ENCODE results near the gene MRPL54. TPM values are rescaled to one million over a fixed set of nuclear protein-coding genes. Genes with fewer than 3 reads are reported as not detected.

MRPL54 gene
- polyA plus RNA-seq, 2 donors: 80.0 to 83.8 TPM

- H3K36me3 ChIP-seq (ENCODE audit: control insufficient read depth in 2 of 2, insufficient read depth in 2 of 2, low read length in 1 of 2): peaks cover 0 to 23% of the 10 kb centered on the region in 2 donors
- H3K4me3 ChIP-seq (ENCODE audit: low read depth in 1 of 2, low read length in 2 of 2): no peak overlapping the region
- H3K27me3 ChIP-seq (ENCODE audit: control insufficient read depth in 1 of 2, insufficient read depth in 2 of 2, low read length in 2 of 2): no peaks in the 10 kb centered on the region
- no peaks in the 10 kb centered on the region for H3K9me3 ChIP-seq (ENCODE audit: control insufficient read depth in 2 of 2, insufficient read depth in 1 of 2, low read depth in 1 of 2, low read length in 1 of 2)
- WGBS, 2 donors: 88 to 94% methylated on average over 32 of the region's 32 CpGs
- H3K27ac ChIP-seq (ENCODE audit: low read depth in 2 of 2, low read length in 1 of 2): no peak overlapping the region
- H3K4me1 ChIP-seq (ENCODE audit: control insufficient read depth in 2 of 2, insufficient read depth in 2 of 2, low read length in 1 of 2): no peaks in the 10 kb centered on the region
Observed at GRCh38 chr19:3738477-3739220, 23.8 kb upstream of the MRPL54 start.

GRCh38 chr19:3740431-3740830 lies 22.1 kb upstream of the MRPL54 start:
- H3K4me3 ChIP-seq (ENCODE audit: low read depth in 1 of 2, low read length in 2 of 2): no peak overlapping the region
- no peaks in the 10 kb centered on the region for H3K9me3 ChIP-seq (ENCODE audit: control insufficient read depth in 2 of 2, insufficient read depth in 1 of 2, low read depth in 1 of 2, low read length in 1 of 2)
- no peaks in the 10 kb centered on the region for H3K27me3 ChIP-seq (ENCODE audit: control insufficient read depth in 1 of 2, insufficient read depth in 2 of 2, low read length in 2 of 2)
- H3K4me1 ChIP-seq (ENCODE audit: control insufficient read depth in 2 of 2, insufficient read depth in 2 of 2, low read length in 1 of 2): no peaks in the 10 kb centered on the region
- 92 to 97% methylated on average over 23 to 24 of the region's 24 CpGs for WGBS, 2 donors
- peaks cover 0 to 19% of the 10 kb centered on the region in 2 donors for H3K36me3 ChIP-seq (ENCODE audit: control insufficient read depth in 2 of 2, insufficient read depth in 2 of 2, low read length in 1 of 2)
- no peak overlapping the region for H3K27ac ChIP-seq (ENCODE audit: low read depth in 2 of 2, low read length in 1 of 2)

GRCh38 chr19:3743486-3743885 lies 19.0 kb upstream of the MRPL54 start:
- Histone ChIP-seq H3K27ac (ENCODE audit: low read depth in 2 of 2, low read length in 1 of 2) (no peak overlapping the region), H3K27me3 (ENCODE audit: control insufficient read depth in 1 of 2, insufficient read depth in 2 of 2, low read length in 2 of 2) (no peaks in the 10 kb centered on the region), H3K4me1 (ENCODE audit: control insufficient read depth in 2 of 2, insufficient read depth in 2 of 2, low read length in 1 of 2) (no peaks in the 10 kb centered on the region), H3K36me3 (ENCODE audit: control insufficient read depth in 2 of 2, insufficient read depth in 2 of 2, low read length in 1 of 2) (peaks cover 0 to 15% of the 10 kb centered on the region in 2 donors), H3K9me3 (ENCODE audit: control insufficient read depth in 2 of 2, insufficient read depth in 1 of 2, low read depth in 1 of 2, low read length in 1 of 2) (no peaks in the 10 kb centered on the region), H3K4me3 (ENCODE audit: low read depth in 1 of 2, low read length in 2 of 2) (no peak overlapping the region)
- 97 to 98% methylated on average over 2 of the region's 2 CpGs for WGBS, 2 donors

GRCh38 chr19:3745363-3746045 lies 17.0 kb upstream of the MRPL54 start:
- Histone ChIP-seq H3K27me3 (ENCODE audit: control insufficient read depth in 1 of 2, insufficient read depth in 2 of 2, low read length in 2 of 2) (no peaks in the 10 kb centered on the region), H3K9me3 (ENCODE audit: control insufficient read depth in 2 of 2, insufficient read depth in 1 of 2, low read depth in 1 of 2, low read length in 1 of 2) (no peaks in the 10 kb centered on the region), H3K4me3 (ENCODE audit: low read depth in 1 of 2, low read length in 2 of 2) (no peak overlapping the region), H3K36me3 (ENCODE audit: control insufficient read depth in 2 of 2, insufficient read depth in 2 of 2, low read length in 1 of 2) (peaks cover 4 to 20% of the 10 kb centered on the region in 2 donors), H3K27ac (ENCODE audit: low read depth in 2 of 2, low read length in 1 of 2) (no peak overlapping the region), H3K4me1 (ENCODE audit: control insufficient read depth in 2 of 2, insufficient read depth in 2 of 2, low read length in 1 of 2) (no peaks in the 10 kb centered on the region)
- WGBS, 2 donors: 56 to 67% methylated on average over 8 of the region's 8 CpGs

- Histone ChIP-seq H3K9me3 (ENCODE audit: control insufficient read depth in 2 of 2, insufficient read depth in 1 of 2, low read depth in 1 of 2, low read length in 1 of 2) (no peaks in the 10 kb centered on the region), H3K4me3 (ENCODE audit: low read depth in 1 of 2, low read length in 2 of 2) (no peak overlapping the region), H3K27ac (ENCODE audit: low read depth in 2 of 2, low read length in 1 of 2) (no peak overlapping the region), H3K36me3 (ENCODE audit: control insufficient read depth in 2 of 2, insufficient read depth in 2 of 2, low read length in 1 of 2) (peaks cover 5 to 26% of the 10 kb centered on the region in 2 donors), H3K27me3 (ENCODE audit: control insufficient read depth in 1 of 2, insufficient read depth in 2 of 2, low read length in 2 of 2) (no peaks in the 10 kb centered on the region), H3K4me1 (ENCODE audit: control insufficient read depth in 2 of 2, insufficient read depth in 2 of 2, low read length in 1 of 2) (no peaks in the 10 kb centered on the region)
- 68 to 70% methylated on average over 31 of the region's 31 CpGs for WGBS, 2 donors
Observed at GRCh38 chr19:3746371-3747056, 16.0 kb upstream of the MRPL54 start.

GRCh38 chr19:3748965-3749364 lies 13.5 kb upstream of the MRPL54 start:
- H3K9me3 ChIP-seq (ENCODE audit: control insufficient read depth in 2 of 2, insufficient read depth in 1 of 2, low read depth in 1 of 2, low read length in 1 of 2): no peaks in the 10 kb centered on the region
- no peaks in the 10 kb centered on the region for H3K27me3 ChIP-seq (ENCODE audit: control insufficient read depth in 1 of 2, insufficient read depth in 2 of 2, low read length in 2 of 2)
- no peak overlapping the region for H3K4me3 ChIP-seq (ENCODE audit: low read depth in 1 of 2, low read length in 2 of 2)
- H3K36me3 ChIP-seq (ENCODE audit: control insufficient read depth in 2 of 2, insufficient read depth in 2 of 2, low read length in 1 of 2): peaks cover 6 to 36% of the 10 kb centered on the region in 2 donors
- H3K4me1 ChIP-seq (ENCODE audit: control insufficient read depth in 2 of 2, insufficient read depth in 2 of 2, low read length in 1 of 2): no peaks in the 10 kb centered on the region
- 72 to 73% methylated on average over 8 of the region's 8 CpGs for WGBS, 2 donors
- no peak overlapping the region for H3K27ac ChIP-seq (ENCODE audit: low read depth in 2 of 2, low read length in 1 of 2)

- WGBS, 2 donors: 98 to 100% methylated on average over 2 of the region's 2 CpGs
- Histone ChIP-seq H3K4me1 (ENCODE audit: control insufficient read depth in 2 of 2, insufficient read depth in 2 of 2, low read length in 1 of 2) (no peaks in the 10 kb centered on the region), H3K27ac (ENCODE audit: low read depth in 2 of 2, low read length in 1 of 2) (no peak overlapping the region), H3K27me3 (ENCODE audit: control insufficient read depth in 1 of 2, insufficient read depth in 2 of 2, low read length in 2 of 2) (no peaks in the 10 kb centered on the region), H3K4me3 (ENCODE audit: low read depth in 1 of 2, low read length in 2 of 2) (no peak overlapping the region), H3K36me3 (ENCODE audit: control insufficient read depth in 2 of 2, insufficient read depth in 2 of 2, low read length in 1 of 2) (peaks cover 7 to 36% of the 10 kb centered on the region in 2 donors), H3K9me3 (ENCODE audit: control insufficient read depth in 2 of 2, insufficient read depth in 1 of 2, low read depth in 1 of 2, low read length in 1 of 2) (no peaks in the 10 kb centered on the region)
Observed at GRCh38 chr19:3750211-3750610, 12.3 kb upstream of the MRPL54 start.

- H3K27ac ChIP-seq (ENCODE audit: low read depth in 2 of 2, low read length in 1 of 2): no peak overlapping the region
- H3K27me3 ChIP-seq (ENCODE audit: control insufficient read depth in 1 of 2, insufficient read depth in 2 of 2, low read length in 2 of 2): no peaks in the 10 kb centered on the region
- H3K9me3 ChIP-seq (ENCODE audit: control insufficient read depth in 2 of 2, insufficient read depth in 1 of 2, low read depth in 1 of 2, low read length in 1 of 2): no peaks in the 10 kb centered on the region
- no peak overlapping the region for H3K4me3 ChIP-seq (ENCODE audit: low read depth in 1 of 2, low read length in 2 of 2)
- H3K36me3 ChIP-seq (ENCODE audit: control insufficient read depth in 2 of 2, insufficient read depth in 2 of 2, low read length in 1 of 2): peaks cover 7 to 33% of the 10 kb centered on the region in 2 donors
- 92 to 95% methylated on average over 24 to 30 of the region's 30 CpGs for WGBS, 2 donors
- H3K4me1 ChIP-seq (ENCODE audit: control insufficient read depth in 2 of 2, insufficient read depth in 2 of 2, low read length in 1 of 2): no peaks in the 10 kb centered on the region
Observed at GRCh38 chr19:3751236-3751635, 11.2 kb upstream of the MRPL54 start.

GRCh38 chr19:3752492-3752891 lies 10.0 kb upstream of the MRPL54 start:
- H3K4me1 ChIP-seq (ENCODE audit: control insufficient read depth in 2 of 2, insufficient read depth in 2 of 2, low read length in 1 of 2): no peaks in the 10 kb centered on the region
- no peak overlapping the region for H3K27ac ChIP-seq (ENCODE audit: low read depth in 2 of 2, low read length in 1 of 2)
- H3K9me3 ChIP-seq (ENCODE audit: control insufficient read depth in 2 of 2, insufficient read depth in 1 of 2, low read depth in 1 of 2, low read length in 1 of 2): no peaks in the 10 kb centered on the region
- H3K27me3 ChIP-seq (ENCODE audit: control insufficient read depth in 1 of 2, insufficient read depth in 2 of 2, low read length in 2 of 2): no peaks in the 10 kb centered on the region
- H3K4me3 ChIP-seq (ENCODE audit: low read depth in 1 of 2, low read length in 2 of 2): no peak overlapping the region
- peaks cover 7 to 30% of the 10 kb centered on the region in 2 donors for H3K36me3 ChIP-seq (ENCODE audit: control insufficient read depth in 2 of 2, insufficient read depth in 2 of 2, low read length in 1 of 2)
- 85 to 86% methylated on average over 23 to 25 of the region's 25 CpGs for WGBS, 2 donors

Data from esophagus (tissue), 2 donors.